ENCODE measurements around the gene LRRC8B. TPM values are rescaled to one million over a fixed set of nuclear protein-coding genes. Genes with fewer than 3 reads are reported as not detected.

The LRRC8B gene
- total RNA-seq, 3 donors from 2014 or later (not counting 1 experiment from before 2014, with no cell fraction given), result 1.7 to 2.9 (median 2.9) TPM

- Mint-ChIP-seq H3K4me1 (peaks cover 51 to 61% of the 10 kb centered on the region in 2 donors), H3K9me3 (no peaks in the 10 kb centered on the region), H3K27ac (peak overlapping the region; percentile 78 to 99), H3K36me3 (no peaks in the 10 kb centered on the region), H3K27me3 (ENCODE audit: low read depth in 2 of 2) (no peaks in the 10 kb centered on the region), H3K4me3 (peak overlapping the region; percentile 91)
- no peak for TF ChIP-seq CTCF (IDR thresholded peaks at IDR 0.05)
- H3K27me3 ChIP-seq (ENCODE audit: control insufficient read depth, insufficient read depth, low read length), result no peaks in the 10 kb centered on the region
- ATAC-seq (no peak), DNase-seq (peak in 1 of 2 donors; percentile 53)
- peaks cover 19% of the 10 kb centered on the region for H3K4me1 ChIP-seq (ENCODE audit: control insufficient read depth, insufficient read depth, low read length)
- H3K9me3 ChIP-seq (ENCODE audit: control insufficient read depth, insufficient read depth, low read length), result no peaks in the 10 kb centered on the region
- no peaks in the 10 kb centered on the region for H3K36me3 ChIP-seq (ENCODE audit: control insufficient read depth, insufficient read depth, low read length)
- intact Hi-C loops (cut with micrococcal nuclease), result loop anchor here (1.0 to 10.0 kb wide), 5 partner anchors 25 to 351 kb away; no protein-coding TSS in a partner anchor
- 5% methylated on average over 31 of the region's 32 CpGs for WGBS (ENCODE audit: insufficient coverage)
- H3K4me3 ChIP-seq (ENCODE audit: low read length), result peak overlapping the region; percentile 91
- H3K27ac ChIP-seq (ENCODE audit: low read length), result peak overlapping the region; percentile 78
These were observed 109.4 kb downstream of the LRRC8B start for GRCh38 chr1:89633800-89634625.

- H3K4me1 Mint-ChIP-seq, result peaks cover 62 to 63% of the 10 kb centered on the region in 2 donors
- Histone ChIP-seq H3K27ac (ENCODE audit: low read length) (no peak overlapping the region), H3K4me1 (ENCODE audit: control insufficient read depth, insufficient read depth, low read length) (peaks cover 15% of the 10 kb centered on the region), H3K4me3 (ENCODE audit: low read length) (no peak overlapping the region), H3K27me3 (ENCODE audit: control insufficient read depth, insufficient read depth, low read length) (no peaks in the 10 kb centered on the region), H3K9me3 (ENCODE audit: control insufficient read depth, insufficient read depth, low read length) (no peaks in the 10 kb centered on the region), H3K36me3 (ENCODE audit: control insufficient read depth, insufficient read depth, low read length) (no peaks in the 10 kb centered on the region)
- no peak for TF ChIP-seq CTCF (IDR thresholded peaks at IDR 0.05)
- H3K27ac Mint-ChIP-seq, result peak overlapping the region; percentile 41 to 71
- no peaks in the 10 kb centered on the region for H3K27me3 Mint-ChIP-seq (ENCODE audit: low read depth in 2 of 2)
- H3K9me3 Mint-ChIP-seq, result no peaks in the 10 kb centered on the region
- ATAC-seq (no peak), DNase-seq (no peak)
- peak overlapping the region; percentile 35 for H3K4me3 Mint-ChIP-seq
- intact Hi-C loops (cut with micrococcal nuclease), result loop anchor here (2.0 to 10.0 kb wide), 2 partner anchors 35 to 349 kb away; no protein-coding TSS in a partner anchor
- H3K36me3 Mint-ChIP-seq, result no peaks in the 10 kb centered on the region
- 96% methylated on average over 4 of the region's 6 CpGs for WGBS (ENCODE audit: insufficient coverage)
These were observed 111.5 kb downstream of the LRRC8B start for GRCh38 chr1:89635825-89636815.

- no peak for TF ChIP-seq CTCF (IDR thresholded peaks at IDR 0.05)
- Histone ChIP-seq H3K27me3 (ENCODE audit: control insufficient read depth, insufficient read depth, low read length) (no peaks in the 10 kb centered on the region), H3K9me3 (ENCODE audit: control insufficient read depth, insufficient read depth, low read length) (no peaks in the 10 kb centered on the region), H3K27ac (ENCODE audit: low read length) (no peak overlapping the region), H3K4me1 (ENCODE audit: control insufficient read depth, insufficient read depth, low read length) (peaks cover 7% of the 10 kb centered on the region), H3K4me3 (ENCODE audit: low read length) (no peak overlapping the region), H3K36me3 (ENCODE audit: control insufficient read depth, insufficient read depth, low read length) (no peaks in the 10 kb centered on the region)
- intact Hi-C loops (cut with micrococcal nuclease), result loop anchor here (10.0 kb wide), 1 partner anchor 347 kb away; no protein-coding TSS in a partner anchor
- Mint-ChIP-seq H3K27me3 (ENCODE audit: low read depth in 2 of 2) (no peaks in the 10 kb centered on the region), H3K27ac (peak overlapping the region; percentile 29 to 71), H3K36me3 (no peaks in the 10 kb centered on the region), H3K4me1 (peaks cover 61 to 64% of the 10 kb centered on the region in 2 donors), H3K4me3 (no peak overlapping the region), H3K9me3 (no peaks in the 10 kb centered on the region)
- ATAC-seq (no peak), DNase-seq (no peak)
These were observed 112.9 kb downstream of the LRRC8B start for GRCh38 chr1:89637496-89637895.

Data from natural killer cell (primary cell).